ENCODE results near the gene ATAD3C.
"Not testable (repeated sequence)": the region's sequence is repeated elsewhere in the genome, so short reads cannot be mapped to it uniquely, and the experiment has no call there.

ATAD3C gene

GRCh38 chr1:1479547-1480487 is 30.3 kb downstream of the ATAD3C start:
- DNase-seq, result no peak

GRCh38 chr1:1480488-1480867 is 31.0 kb downstream of the ATAD3C start:
- not testable (repeated sequence) for DNase-seq

- not testable (repeated sequence) for DNase-seq
Observed at GRCh38 chr1:1481811-1482210, 32.3 kb downstream of the ATAD3C start.

- no peak for DNase-seq
Observed at GRCh38 chr1:1482856-1483255, 33.4 kb downstream of the ATAD3C start.

GRCh38 chr1:1483714-1484113 is 34.2 kb downstream of the ATAD3C start:
- DNase-seq, result no peak

- DNase-seq, result not testable (repeated sequence)
Observed at GRCh38 chr1:1484976-1485750, 35.7 kb downstream of the ATAD3C start.

- DNase-seq, result not testable (repeated sequence)
Observed at GRCh38 chr1:1485755-1486317, 36.3 kb downstream of the ATAD3C start.

GRCh38 chr1:1487701-1488100 is 38.2 kb downstream of the ATAD3C start:
- DNase-seq, result no peak

- DNase-seq, result no peak
Observed at GRCh38 chr1:1489231-1489630, 39.7 kb downstream of the ATAD3C start.

GRCh38 chr1:1489861-1490260 is 40.4 kb downstream of the ATAD3C start:
- no peak for DNase-seq

GRCh38 chr1:1490633-1491230 is 41.2 kb downstream of the ATAD3C start:
- no peak for DNase-seq

- DNase-seq, result no peak
Observed at GRCh38 chr1:1491601-1492000, 42.1 kb downstream of the ATAD3C start.

- DNase-seq, result not testable (repeated sequence)
Observed at GRCh38 chr1:1494311-1494710, 44.8 kb downstream of the ATAD3C start.

GRCh38 chr1:1495461-1495975 is 46.0 kb downstream of the ATAD3C start:
- not testable (repeated sequence) for DNase-seq

- DNase-seq, result peak; percentile 77 to 85
Observed at GRCh38 chr1:1504777-1505365, 55.4 kb downstream of the ATAD3C start.

GRCh38 chr1:1505366-1505798 is 55.9 kb downstream of the ATAD3C start:
- peak; percentile 39 to 52 for DNase-seq

GRCh38 chr1:1505801-1506200 is 56.3 kb downstream of the ATAD3C start:
- not testable (repeated sequence) for DNase-seq

GRCh38 chr1:1507305-1507704 is 57.8 kb downstream of the ATAD3C start:
- DNase-seq, result no peak

- DNase-seq, result not testable (repeated sequence)
Observed at GRCh38 chr1:1508775-1509464, 59.4 kb downstream of the ATAD3C start.

- not testable (repeated sequence) for DNase-seq
Observed at GRCh38 chr1:1509465-1509850, 60.0 kb downstream of the ATAD3C start.

- peak; percentile 22 to 35 for DNase-seq
Observed at GRCh38 chr1:1510912-1511532, 61.5 kb downstream of the ATAD3C start.
